ENCODE measurements around the gene NUP58.
"Not testable (repeated sequence)": the region's sequence is repeated elsewhere in the genome, so short reads cannot be mapped to it uniquely, and the experiment has no call there.

DNA sequence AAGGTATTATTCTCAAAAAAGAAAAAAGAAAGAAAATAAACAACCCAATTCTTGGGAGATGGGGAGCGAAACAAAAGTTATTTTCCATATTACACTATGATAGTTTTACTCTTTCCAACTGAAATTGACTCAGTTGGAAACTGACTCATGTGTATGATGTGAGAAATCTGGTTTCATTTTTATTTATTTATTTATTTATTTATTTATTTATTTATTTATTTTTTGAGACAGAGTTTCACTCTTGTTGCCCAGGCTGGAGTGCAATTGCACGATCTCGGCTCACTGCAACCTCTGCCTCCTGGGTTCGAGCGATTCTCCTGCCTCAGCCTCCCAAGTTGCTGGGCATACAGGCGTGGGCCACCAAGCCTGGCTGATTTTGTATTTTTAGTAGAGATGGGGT lies 59.0 kb downstream of the NUP58 start:
- not testable (repeated sequence) for TF ChIP-seq POLR2AphosphoS5 (IDR thresholded peaks at IDR 0.05; ENCODE audit: low read depth, low read length); POLR2A (IDR thresholded peaks at IDR 0.05; ENCODE audit: low read depth, low read length); TAF1 (IDR thresholded peaks at IDR 0.05; ENCODE audit: borderline replicate concordance, low read depth, low read length)
